Gastroesophageal sphincter (tissue), 3 donors: ENCODE data around the gene GLTP.

ENCODE experiments used
- CTCF ChIP-seq, 4 experiments: fragments of 200-600 bp in 2 of 4; fragments of 450-650 bp in 2 of 4; sonication (generic) in 1 of 4; IDR thresholded peaks; one replicate each; pipeline ENCODE4 v1.5.1; 2017 to 2019; ENCODE audit warnings: antibody characterized with exemption in 4 of 4, mild to moderate bottlenecking in 2 of 4, moderate library complexity in 2 of 4
- POLR2A ChIP-seq, 2 donors: fragments of 450-650 bp; IDR thresholded peaks; one replicate each; pipeline ENCODE4 v1.6.1; 2017; ENCODE audit warnings: antibody characterized with exemption in 2 of 2, mild to moderate bottlenecking in 2 of 2, moderate library complexity in 1 of 2
- POLR2AphosphoS5 ChIP-seq: sonication (generic); formaldehyde crosslinking; IDR thresholded peaks from one replicate; pipeline ENCODE4 v1.6.1; 2017; ENCODE audit warnings: antibody characterized with exemption

GRCh38 chr12:109923038-109923437, 42.7 kb upstream of the GLTP start:
- TF ChIP-seq CTCF (IDR thresholded peaks at IDR 0.05) (no peak), POLR2A (IDR thresholded peaks at IDR 0.05) (no peak), POLR2AphosphoS5 (no peak)
